Posterior cingulate gyrus (tissue), 11 donors: ENCODE data around the gene FAM193A.
A peak's percentile ranks its signal among the peaks of the same experiment; 100 is the strongest.

Source experiments
- DNase-seq, 10 donors: peaks; one replicate each; pipeline versions ENCODE4 v3.0.0 to v3.0.0-alpha.2; 2020 to 2021; ENCODE audit warnings: mixed read lengths in 3 of 10
- intact Hi-C: fragments of 100-400 bp; cut with DNase I; formaldehyde crosslinking; loops from one replicate; pipeline ENCODE4 v1.15.1; 2023

Gene FAM193A, protein sequence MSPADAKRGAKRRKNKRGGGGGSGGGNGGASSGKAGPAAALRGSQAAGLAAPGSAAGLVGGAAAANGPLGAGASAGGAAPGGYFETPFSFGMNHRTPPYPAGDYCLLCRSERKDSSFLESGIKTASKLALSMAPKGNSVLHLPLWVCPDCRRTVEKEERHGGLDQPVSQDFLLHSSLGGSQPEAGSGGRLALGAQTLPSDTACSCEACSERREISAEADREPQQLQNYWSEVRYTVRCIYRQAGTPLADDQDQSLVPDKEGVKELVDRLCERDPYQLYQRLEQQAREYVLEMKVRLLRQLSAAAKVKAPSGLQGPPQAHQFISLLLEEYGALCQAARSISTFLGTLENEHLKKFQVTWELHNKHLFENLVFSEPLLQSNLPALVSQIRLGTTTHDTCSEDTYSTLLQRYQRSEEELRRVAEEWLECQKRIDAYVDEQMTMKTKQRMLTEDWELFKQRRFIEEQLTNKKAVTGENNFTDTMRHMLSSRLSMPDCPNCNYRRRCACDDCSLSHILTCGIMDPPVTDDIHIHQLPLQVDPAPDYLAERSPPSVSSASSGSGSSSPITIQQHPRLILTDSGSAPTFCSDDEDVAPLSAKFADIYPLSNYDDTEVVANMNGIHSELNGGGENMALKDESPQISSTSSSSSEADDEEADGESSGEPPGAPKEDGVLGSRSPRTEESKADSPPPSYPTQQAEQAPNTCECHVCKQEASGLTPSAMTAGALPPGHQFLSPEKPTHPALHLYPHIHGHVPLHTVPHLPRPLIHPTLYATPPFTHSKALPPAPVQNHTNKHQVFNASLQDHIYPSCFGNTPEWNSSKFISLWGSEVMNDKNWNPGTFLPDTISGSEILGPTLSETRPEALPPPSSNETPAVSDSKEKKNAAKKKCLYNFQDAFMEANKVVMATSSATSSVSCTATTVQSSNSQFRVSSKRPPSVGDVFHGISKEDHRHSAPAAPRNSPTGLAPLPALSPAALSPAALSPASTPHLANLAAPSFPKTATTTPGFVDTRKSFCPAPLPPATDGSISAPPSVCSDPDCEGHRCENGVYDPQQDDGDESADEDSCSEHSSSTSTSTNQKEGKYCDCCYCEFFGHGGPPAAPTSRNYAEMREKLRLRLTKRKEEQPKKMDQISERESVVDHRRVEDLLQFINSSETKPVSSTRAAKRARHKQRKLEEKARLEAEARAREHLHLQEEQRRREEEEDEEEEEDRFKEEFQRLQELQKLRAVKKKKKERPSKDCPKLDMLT (N-terminal part only)

DNA sequence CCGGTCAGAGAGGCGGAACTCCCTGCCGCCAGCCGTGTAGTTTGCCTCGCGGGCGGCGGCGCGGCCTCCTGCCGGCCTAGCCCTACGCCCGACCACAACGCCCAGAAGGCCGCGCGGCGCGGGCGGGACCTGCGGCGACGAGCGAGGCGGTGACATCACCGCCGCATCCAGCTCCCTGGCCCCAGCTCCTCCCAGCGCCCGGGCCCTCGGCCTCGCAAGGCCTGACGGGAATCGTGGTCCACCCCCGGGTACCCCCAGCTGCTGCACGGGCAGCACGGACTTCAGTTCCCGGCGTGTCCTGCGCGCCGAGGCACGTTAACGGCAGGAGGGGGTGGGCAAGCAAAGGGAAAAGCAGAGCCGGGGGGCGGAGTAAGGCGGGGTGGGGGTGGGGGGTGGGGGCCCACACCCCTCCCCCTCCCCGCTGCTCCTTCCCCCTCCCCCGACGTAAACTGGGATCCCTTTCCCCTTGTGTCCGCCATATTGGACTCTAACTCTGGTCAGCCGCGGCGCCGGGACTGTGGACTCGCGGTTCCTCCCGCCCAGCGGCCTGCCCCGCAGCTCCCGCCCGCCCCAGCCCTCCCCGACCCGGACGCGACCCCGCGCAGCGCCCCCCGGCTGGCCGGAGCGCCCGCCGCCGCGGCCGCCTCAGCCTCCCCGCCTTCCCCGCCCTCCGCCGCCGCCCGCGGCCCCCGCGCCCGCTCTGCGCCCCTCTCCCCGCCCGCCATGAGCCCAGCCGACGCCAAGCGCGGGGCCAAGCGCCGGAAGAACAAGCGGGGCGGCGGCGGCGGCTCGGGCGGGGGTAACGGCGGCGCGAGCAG lies at the start of gene FAM193A:
FAM193A (plus strand) TSS at position 455 of the 818 bp plus-strand sequence; CDS start at position 724, 269 bp downstream.
- intact Hi-C loops = loop anchor here (1.0 to 5.0 kb wide), 6 partner anchors 68 to 426 kb away; partner anchors contain the start of genes CFAP99, GRK4, HAUS3 and MXD4
- peak; percentile 97 to 100 (median 100) for DNase-seq

DNA sequence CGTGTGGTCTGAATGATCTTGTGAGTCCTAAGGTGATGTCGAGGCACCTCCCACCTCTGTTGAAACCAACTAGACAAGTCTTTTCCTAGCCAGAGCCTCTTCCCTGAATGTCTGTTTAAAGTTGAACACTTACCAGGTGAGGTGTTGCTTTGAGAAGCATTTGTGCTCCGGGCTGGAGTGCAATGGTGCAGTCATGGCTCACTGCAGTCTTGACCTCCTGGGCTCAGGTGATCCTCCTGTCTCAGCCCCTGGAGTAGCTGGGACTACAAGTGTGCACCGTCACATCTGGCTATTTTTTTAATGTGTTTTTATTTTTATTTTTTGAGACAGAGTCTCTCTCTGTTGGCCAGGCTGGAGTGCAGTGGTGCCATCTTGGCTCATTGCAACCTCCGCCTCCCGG lies 49.5 kb upstream of the FAM193A start:
- DNase-seq = no peak
- intact Hi-C loops = no loop called here

GRCh38 chr4:2487632-2488031 lies 48.8 kb upstream of the FAM193A start:
- DNase-seq = no peak
- intact Hi-C loops = no loop called here

DNA sequence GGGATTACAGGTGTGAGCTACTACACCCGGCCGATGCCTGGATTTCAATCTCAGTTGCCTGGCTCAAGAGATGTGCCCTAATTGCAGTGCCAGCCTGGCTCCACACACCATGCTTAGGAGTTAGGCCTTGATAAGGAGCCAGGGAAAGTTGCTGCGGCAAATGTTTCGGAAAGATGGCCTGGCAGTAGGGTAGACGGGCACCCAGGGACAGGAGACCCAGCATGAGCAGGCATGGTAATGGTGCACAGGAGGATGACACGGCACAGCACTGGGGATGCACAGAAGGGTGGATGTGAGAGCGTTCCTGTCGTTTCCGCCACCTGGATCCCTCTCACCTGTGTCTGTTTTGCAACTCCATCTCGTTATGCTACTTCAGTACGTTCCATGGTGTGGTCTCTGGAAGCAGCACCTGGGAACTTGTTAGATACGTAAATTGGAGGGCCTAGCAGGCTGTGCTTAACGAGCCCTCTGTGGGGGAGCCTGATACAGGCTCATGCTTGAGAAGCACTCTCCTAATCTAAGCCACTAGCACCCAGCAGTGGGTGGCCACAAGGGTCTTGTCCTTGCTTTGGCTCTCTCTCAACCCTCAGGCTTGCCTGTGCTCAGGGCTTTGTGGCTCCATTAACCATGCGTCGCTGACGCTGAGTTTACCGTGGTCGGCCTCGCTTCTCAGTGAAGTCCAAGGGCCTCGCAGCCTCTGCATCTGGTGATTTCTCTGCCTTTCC lies 47.2 kb upstream of the FAM193A start:
- DNase-seq = no peak
- intact Hi-C loops = no loop called here

DNA sequence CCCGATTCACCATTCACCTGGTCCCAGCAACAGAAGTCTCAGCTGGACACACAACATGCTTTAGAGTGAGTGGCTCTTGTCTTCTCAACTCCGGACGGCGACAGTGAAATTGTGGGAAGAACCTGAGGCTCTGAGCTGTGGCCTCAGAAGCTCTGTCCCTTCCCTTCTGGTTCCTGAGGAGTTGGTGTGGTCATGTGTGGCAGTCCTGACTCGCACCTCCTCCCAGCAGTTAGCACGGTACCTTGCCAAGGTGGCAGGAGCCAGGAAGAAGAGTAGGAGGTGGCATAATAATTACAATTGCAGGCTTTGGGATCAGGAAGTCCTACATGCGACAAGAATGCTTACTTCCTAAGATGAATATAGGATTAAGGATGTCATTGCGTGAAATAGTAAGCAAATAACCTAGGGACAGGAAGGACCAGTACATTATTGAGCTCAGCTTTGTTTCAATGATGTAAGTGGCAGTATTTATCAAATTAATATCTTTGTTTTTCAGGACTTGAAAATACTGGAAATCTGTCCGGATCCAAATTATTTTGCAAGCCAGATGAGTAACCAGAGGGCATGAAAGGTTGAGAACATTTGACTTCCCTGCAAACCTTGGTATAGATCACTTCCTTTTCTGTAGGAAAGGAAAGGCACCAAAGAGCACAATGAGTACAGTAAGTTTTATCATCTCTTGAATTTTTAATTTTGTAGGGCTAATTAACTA lies 46.5 kb upstream of the FAM193A start:
- DNase-seq = no peak
- intact Hi-C loops = no loop called here

DNA sequence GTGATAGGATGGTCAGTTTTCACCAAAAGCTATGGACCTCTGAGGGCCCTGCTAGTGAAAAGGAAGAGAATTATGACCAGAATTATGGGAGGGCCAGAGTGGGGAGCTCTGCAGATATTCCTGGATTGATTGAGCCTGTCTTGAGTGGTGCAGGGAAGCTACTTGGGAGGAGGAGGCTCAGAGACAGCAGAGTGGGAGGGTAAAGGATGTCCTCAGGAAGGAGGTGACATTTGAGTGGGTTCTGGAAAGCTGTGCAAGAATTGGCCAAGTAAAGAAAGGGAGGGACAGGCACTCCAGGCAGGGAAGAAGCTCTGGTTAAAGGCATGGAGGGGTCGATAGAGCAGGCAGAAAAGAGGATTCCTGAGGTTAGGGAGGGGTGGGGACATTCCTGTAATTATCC lies 43.5 kb upstream of the FAM193A start:
- intact Hi-C loops = no loop called here
- no peak for DNase-seq

DNA sequence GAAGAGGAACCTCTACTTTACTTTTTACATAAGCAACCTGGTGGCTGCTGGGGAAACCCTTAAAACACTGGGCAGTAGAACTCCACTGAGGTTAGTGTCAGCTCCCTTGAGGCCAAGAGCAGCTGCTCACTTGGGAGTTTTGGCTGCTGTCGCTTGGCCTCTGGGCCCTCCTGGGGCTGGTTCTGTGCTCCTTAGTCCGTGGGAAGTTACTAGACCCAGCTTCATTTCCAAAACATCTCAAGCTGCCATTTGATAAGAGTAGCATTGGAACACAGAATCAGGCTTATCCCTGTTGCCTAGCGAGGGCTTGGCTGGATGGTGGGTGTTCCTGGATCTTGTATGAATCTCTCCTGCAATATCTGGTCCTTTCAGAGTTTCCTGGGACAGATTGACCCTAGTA lies 41.5 kb upstream of the FAM193A start:
- intact Hi-C loops = no loop called here
- DNase-seq = no peak

- no peak for DNase-seq
- intact Hi-C loops = no loop called here
These were observed 39.1 kb upstream of the FAM193A start for GRCh38 chr4:2497324-2497723.

DNA sequence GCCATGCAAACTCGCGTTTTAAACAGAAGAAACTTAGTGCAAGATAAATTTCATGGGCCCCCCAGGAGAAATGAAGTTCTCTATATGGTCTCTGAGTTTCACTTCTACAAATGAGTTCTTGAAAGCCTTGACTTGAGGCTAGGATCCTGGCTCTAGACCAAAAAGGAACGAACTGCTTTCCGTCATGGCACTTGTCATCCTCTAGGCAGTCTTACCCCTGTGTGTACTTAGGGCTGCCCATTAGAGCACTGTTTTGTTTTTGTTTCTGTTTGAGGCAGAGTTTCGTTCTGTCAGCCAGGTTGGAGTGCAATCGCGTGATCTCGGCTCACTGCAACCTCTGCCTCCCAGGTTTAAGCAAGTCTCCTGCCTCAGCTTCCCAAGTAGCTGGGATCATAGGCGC lies 38.5 kb upstream of the FAM193A start:
- DNase-seq = no peak
- intact Hi-C loops = no loop called here

GRCh38 chr4:2500547-2500946 lies 35.9 kb upstream of the FAM193A start:
- intact Hi-C loops = no loop called here
- DNase-seq = no peak

DNA sequence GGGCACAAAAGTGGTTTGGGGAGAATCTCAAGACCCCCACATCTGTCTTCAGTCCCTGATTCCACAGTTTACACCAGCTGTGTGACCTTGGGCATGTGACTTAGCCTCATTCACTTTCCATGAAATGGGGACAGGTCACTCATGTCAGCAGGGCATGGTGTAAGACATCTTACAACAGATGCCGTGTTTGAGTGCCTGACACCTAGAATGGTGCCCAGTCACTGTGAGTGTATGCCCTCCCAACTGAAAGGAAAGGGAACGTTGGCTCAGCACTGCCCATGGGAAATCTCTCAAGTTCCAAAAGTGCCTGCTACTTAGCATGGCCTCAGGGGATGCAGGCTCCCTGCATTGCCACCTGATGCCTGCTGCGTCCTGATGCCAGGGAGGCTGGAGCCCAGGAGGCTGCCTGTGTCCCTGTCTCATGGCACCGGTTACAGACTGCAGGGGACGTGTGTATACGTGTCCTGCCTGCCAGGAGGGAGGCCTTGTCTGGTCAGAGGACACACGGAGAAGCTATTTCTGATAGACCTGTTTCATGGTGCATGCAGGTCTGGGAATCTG lies 35.3 kb upstream of the FAM193A start:
- intact Hi-C loops = no loop called here
- DNase-seq = no peak

DNA sequence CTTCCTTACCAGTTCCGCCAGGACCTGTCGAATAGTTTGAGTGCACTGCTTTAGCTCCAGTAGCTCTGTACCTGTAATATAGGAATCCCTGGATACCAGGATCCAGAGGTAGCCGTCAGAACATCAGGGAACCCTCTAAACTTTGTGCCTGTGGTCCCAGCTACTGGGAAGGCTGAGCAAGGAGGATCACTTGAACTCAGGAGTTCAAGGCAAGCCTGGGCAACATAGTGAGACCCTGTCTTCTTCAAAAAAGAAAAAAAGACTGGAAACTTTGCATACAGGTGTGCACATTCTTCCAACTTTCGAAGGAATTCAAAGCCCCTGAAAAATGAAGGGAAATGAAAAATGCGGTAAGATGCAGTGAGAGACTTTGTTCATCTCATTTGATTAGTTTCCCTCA lies 32.6 kb upstream of the FAM193A start:
- peak in 1 of 10 donors; percentile 14 for DNase-seq
- intact Hi-C loops = no loop called here

DNA sequence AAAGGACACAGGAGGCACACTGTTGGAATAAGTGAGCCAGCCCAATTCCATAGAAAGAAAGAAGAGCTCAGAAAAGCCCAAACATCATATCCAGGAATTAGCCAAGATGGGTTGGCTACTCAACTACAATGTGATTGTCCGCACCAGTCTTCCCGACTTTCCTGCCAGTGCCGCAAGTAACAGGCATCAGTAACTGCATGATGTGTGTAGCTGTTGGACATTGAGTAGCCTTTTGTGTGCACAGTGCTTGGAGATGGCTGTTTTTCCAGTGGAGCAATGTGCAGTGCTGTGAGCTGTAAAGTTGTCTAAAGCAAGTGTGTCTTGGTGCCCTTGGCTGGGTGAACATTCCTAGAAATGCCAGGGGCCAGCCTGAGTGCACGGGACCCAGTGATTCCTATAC lies 29.2 kb upstream of the FAM193A start:
- intact Hi-C loops = no loop called here
- DNase-seq = peak in 3 of 10 donors; percentile 20 to 26 (median 20)

GRCh38 chr4:2507855-2508254 lies 28.6 kb upstream of the FAM193A start:
- peak in 3 of 10 donors; percentile 30 to 54 (median 38) for DNase-seq
- intact Hi-C loops = no loop called here

DNA sequence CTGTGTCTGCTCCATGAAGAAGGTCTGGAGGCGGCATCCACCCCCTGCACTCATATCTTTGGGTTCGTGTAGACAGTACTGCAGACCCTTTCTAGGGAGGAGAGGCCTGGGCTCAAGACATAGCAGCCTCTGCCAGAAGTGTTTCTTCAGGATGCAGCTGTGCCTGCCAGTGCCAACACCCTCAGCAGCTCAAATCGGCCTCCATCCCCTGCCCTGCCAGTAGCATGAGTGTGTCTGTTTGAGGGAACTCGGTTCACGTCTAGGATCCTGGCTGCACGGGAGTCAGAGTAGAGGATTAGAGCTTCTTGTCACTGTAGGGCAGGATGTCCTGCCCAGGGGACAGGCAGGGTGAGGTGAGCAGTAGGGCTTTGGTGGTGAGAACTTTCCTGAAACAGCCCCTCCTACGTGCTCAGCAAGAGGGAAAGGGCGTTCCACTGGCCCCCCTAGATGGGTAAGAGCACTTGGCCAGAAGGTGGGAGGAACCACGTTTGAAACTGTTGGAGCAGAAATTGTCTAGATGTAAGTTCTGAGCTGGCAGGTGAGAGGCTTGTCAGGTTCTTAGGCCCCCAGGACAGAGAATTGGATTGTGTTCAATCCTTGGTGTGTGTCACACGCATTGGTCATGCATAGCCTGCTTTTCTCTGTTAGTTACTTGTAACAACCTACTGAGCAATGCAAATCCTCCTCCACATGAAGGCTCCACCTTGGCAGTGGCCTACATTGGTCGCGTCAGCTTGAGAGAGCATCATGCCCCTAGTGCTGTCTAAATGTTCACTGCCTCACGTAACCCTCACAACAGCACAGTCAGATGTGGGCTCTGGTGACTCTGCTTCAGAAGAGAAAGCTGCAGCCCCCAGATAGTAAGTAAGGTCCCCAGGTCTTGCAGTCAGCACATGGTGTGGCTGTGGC lies 25.8 kb upstream of the FAM193A start:
- peak in 4 of 10 donors; percentile 43 to 80 (median 66) for DNase-seq
- intact Hi-C loops = no loop called here

DNA sequence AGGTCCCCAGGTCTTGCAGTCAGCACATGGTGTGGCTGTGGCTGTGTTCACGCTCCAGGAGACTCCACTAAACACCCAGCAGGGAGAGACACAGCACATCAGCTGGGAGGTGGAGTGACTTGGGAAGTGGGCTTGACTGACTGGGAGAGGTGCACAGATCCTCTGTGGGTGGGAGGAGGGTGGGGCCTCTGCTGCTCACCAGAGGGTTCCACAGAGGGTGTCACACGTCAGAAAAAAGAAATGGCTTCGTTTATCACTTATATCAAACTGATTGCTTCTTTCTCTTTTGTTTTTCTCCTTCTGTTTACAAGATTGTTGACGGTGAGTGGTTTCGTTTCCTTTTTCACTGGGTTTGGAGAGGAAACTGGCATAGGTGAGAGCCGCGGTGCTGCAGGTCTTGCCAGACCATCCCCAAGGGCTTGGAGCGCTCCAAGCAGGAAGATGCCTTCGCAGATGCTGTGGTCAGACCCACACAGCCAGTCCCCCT lies 24.8 kb upstream of the FAM193A start:
- peak in 3 of 10 donors; percentile 57 to 76 (median 66) for DNase-seq
- intact Hi-C loops = no loop called here
